ENCODE measurements around the gene ACTN2.

DNA sequence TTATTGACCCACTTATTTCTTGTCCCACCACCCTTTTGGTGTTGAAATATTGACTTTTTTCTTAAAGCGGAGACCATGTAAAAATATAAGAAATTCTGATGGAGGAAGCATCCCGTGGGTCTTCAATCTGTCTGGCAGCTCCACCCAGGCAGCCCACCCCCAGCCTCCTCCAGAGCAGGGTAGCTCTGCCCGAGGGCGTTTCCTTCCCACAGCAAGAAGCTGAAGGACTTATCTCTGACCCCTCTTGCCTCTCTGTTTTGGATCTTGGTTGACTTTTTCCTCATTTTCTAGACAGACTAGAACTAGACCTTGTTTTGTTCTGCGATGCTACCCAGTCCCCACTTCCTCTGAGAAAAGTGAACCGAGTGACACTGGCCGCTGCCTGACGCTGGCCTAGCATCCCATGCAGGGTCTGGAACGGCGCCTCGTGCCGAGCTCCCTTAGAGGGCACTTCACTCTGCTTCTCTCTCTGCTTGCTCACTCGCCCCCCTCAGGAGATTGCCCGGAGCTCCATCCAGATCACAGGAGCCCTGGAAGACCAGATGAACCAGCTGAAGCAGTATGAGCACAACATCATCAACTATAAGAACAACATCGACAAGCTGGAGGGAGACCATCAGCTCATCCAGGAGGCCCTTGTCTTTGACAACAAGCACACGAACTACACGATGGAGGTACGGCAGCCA, 68.4 kb downstream of the ACTN2 start:
- TF ChIP-seq, protein P1, sequence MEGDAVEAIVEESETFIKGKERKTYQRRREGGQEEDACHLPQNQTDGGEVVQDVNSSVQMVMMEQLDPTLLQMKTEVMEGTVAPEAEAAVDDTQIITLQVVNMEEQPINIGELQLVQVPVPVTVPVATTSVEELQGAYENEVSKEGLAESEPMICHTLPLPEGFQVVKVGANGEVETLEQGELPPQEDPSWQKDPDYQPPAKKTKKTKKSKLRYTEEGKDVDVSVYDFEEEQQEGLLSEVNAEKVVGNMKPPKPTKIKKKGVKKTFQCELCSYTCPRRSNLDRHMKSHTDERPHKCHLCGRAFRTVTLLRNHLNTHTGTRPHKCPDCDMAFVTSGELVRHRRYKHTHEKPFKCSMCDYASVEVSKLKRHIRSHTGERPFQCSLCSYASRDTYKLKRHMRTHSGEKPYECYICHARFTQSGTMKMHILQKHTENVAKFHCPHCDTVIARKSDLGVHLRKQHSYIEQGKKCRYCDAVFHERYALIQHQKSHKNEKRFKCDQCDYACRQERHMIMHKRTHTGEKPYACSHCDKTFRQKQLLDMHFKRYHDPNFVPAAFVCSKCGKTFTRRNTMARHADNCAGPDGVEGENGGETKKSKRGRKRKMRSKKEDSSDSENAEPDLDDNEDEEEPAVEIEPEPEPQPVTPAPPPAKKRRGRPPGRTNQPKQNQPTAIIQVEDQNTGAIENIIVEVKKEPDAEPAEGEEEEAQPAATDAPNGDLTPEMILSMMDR (conservative IDR thresholded peaks at IDR 0.05) = no peak
- TF ChIP-seq ZFX (IDR thresholded peaks at IDR 0.05) = no peak

Measured in C4-2B (cell line).